Urinary bladder (tissue), 4 donors: ENCODE measurements around the gene DOCK6. TPM values are rescaled to one million over a fixed set of nuclear protein-coding genes. Genes with fewer than 3 reads are reported as not detected.

Source experiments
- DNase-seq: peaks from one replicate; pipeline ENCODE4 v3.0.0-alpha.2; 2015; ENCODE audit errors: extremely low spot score
- H3K27ac ChIP-seq: one replicate; pipeline ENCODE4 v1.5.1; 2013; ENCODE audit warnings: low read depth, mild to moderate bottlenecking, moderate library complexity
- H3K36me3 ChIP-seq: one replicate; pipeline ENCODE4 v1.6.1; 2013; ENCODE audit warnings: mild to moderate bottlenecking, moderate library complexity; ENCODE audit not compliant: insufficient read depth
- H3K4me1 ChIP-seq: one replicate; pipeline ENCODE4 v1.6.1; 2013; ENCODE audit warnings: mild to moderate bottlenecking, moderate library complexity; ENCODE audit not compliant: insufficient read depth
- H3K4me3 ChIP-seq: one replicate; pipeline ENCODE4 v1.5.1; 2013; ENCODE audit warnings: low read depth, low read length
- WGBS: extraction: QIAGEN DNeasy Blood & Tissue Kit; methylation state at CpG from one replicate; pipeline ENCODE4 v1.1.7; 2013; 5-methylcytosine and 5-hydroxymethylcytosine counted together
- polyA plus RNA-seq: library from polyadenylated mRNA; stranded (reverse); fragments of 200-250 nt; gene quantifications from one replicate; pipeline ENCODE4 v1.2.3, GENCODE V29; 2013
- total RNA-seq: library from RNA; depleted of rRNA; stranded (reverse); fragments of >200 nt; gene quantifications from one replicate; pipeline ENCODE4 v1.2.3, GENCODE V29; 2014
- donor health status: healthy with polysubstance abuse.
- donor health status: healthy.

The DOCK6 gene
- total and polyA plus RNA-seq, 2 donors: 20.7 to 30.6 TPM

DNA sequence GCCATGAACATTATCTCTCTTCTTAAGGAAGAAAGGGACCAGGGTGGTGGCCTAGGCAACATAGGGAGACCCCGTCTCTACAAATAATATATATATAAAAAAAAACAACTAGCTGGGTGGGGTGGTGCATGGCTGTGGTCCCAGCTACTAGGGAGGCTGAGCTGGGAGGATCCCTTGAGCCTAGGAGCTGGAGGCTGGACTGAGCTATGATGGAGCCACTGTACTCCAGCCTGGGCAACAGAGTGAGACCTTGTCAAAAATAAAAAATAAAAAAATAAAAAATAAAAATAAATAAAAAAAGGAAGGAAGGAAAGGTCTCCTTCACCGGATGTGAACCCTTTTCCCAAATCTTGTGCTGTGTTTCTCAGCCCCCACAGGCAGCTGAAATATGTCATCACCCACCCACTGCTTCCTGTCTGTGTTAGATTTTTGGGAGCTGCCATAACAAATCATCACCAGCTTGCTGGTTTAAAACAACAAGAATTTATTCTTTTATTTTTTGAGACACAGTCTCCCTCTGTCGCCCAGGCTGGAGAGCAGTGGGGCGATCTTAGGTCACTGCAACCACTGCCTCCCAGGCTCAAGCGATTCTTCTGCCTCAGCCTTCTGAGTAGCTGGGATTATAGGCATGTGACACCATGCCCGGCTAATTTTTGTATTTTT lies 24.1 kb upstream of the DOCK6 start:
- Histone ChIP-seq H3K4me3 (no peak overlapping the region), H3K4me1 (no peaks in the 10 kb centered on the region), H3K36me3 (no peaks in the 10 kb centered on the region), H3K27ac (no peak overlapping the region)
- WGBS: 53% methylated on average over 6 of the region's 6 CpGs
- no peak for DNase-seq

- no peak overlapping the region for H3K27ac ChIP-seq
- no peak overlapping the region for H3K4me3 ChIP-seq
- no peak for DNase-seq
- WGBS: 54% methylated on average over 6 of the region's 6 CpGs
- H3K4me1 ChIP-seq: no peaks in the 10 kb centered on the region
- H3K36me3 ChIP-seq: no peaks in the 10 kb centered on the region
These were observed 22.2 kb upstream of the DOCK6 start for GRCh38 chr19:11284515-11284914.

DNA sequence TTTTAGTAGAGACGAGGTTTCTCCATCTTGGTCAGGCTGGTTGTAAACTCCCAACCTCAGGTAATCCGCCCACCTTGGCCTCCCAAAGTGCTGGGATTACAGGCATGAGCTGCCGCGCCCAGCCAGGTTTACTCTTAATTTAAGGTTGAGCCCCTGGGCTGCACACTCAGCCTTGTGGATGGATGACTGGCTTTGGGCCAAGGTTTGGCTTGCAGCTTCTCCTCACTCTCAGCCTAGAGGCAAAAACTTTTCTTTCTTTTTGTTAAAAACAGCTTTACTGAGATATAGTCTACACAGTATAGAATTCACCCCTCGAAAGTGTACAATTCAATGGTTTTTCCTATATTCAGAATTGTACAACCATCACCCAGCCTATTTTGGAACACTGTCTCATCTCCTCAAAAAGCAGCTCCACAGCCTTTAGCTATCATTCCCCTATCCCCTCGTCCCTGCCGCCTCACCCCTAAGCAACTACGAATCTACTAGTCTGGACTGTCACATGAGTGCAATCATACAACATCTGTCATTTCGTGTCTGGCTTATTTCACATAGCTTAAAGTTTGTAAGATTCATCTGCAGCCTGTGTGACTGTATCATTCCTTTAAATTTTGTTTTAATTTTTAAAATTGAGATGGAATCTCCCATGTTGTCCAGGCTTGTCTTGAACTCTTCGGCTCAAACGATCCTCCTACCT lies 19.2 kb upstream of the DOCK6 start:
- H3K4me1 ChIP-seq: no peaks in the 10 kb centered on the region

GRCh38 chr19:11279505-11280236 lies 17.3 kb upstream of the DOCK6 start:
- no peak overlapping the region for H3K4me3 ChIP-seq
- H3K27ac ChIP-seq: no peak overlapping the region
- no peak for DNase-seq
- 85% methylated on average over 5 of the region's 5 CpGs for WGBS
- H3K4me1 ChIP-seq: no peaks in the 10 kb centered on the region
- no peaks in the 10 kb centered on the region for H3K36me3 ChIP-seq

More for the DNA sequence above, 19.2 kb upstream of the DOCK6 start:
- H3K27ac ChIP-seq: no peak overlapping the region
- DNase-seq: no peak
- no peaks in the 10 kb centered on the region for H3K36me3 ChIP-seq
- 41% methylated on average over 11 of the region's 11 CpGs for WGBS
- H3K4me3 ChIP-seq: no peak overlapping the region

GRCh38 chr19:11278670-11279069 lies 16.3 kb upstream of the DOCK6 start:
- DNase-seq: no peak
- H3K36me3 ChIP-seq: no peaks in the 10 kb centered on the region
- 35% methylated on average over 6 of the region's 6 CpGs for WGBS
- H3K4me1 ChIP-seq: no peaks in the 10 kb centered on the region
- no peak overlapping the region for H3K4me3 ChIP-seq
- no peak overlapping the region for H3K27ac ChIP-seq

GRCh38 chr19:11274533-11275086 lies 12.3 kb upstream of the DOCK6 start:
- 71% methylated on average over 4 of the region's 4 CpGs for whole genome bisulfite sequencing
- Histone ChIP-seq H3K36me3 (no peaks in the 10 kb centered on the region), H3K4me3 (no peak overlapping the region), H3K27ac (no peak overlapping the region), H3K4me1 (no peaks in the 10 kb centered on the region)
- no peak for DNase-seq

GRCh38 chr19:11273989-11274388 lies 11.7 kb upstream of the DOCK6 start:
- H3K36me3 ChIP-seq: no peaks in the 10 kb centered on the region
- 86% methylated on average over 5 of the region's 5 CpGs for WGBS

GRCh38 chr19:11273296-11273695 lies 11.0 kb upstream of the DOCK6 start:
- Histone ChIP-seq H3K4me3 (no peak overlapping the region), H3K36me3 (no peaks in the 10 kb centered on the region), H3K27ac (no peak overlapping the region), H3K4me1 (no peaks in the 10 kb centered on the region)
- DNase-seq: no peak
- 80% methylated on average over 2 of the region's 2 CpGs for WGBS

More at GRCh38 chr19:11273989-11274388, 11.7 kb upstream of the DOCK6 start:
- no peak overlapping the region for H3K27ac ChIP-seq
- no peak for DNase-seq
- no peak overlapping the region for H3K4me3 ChIP-seq
- no peaks in the 10 kb centered on the region for H3K4me1 ChIP-seq

GRCh38 chr19:11269408-11269807 lies 7.1 kb upstream of the DOCK6 start:
- H3K27ac ChIP-seq: no peak overlapping the region
- WGBS: 34% methylated on average over 7 of the region's 7 CpGs
- no peak overlapping the region for H3K4me3 ChIP-seq
- H3K4me1 ChIP-seq: no peaks in the 10 kb centered on the region
- no peaks in the 10 kb centered on the region for H3K36me3 ChIP-seq
- no peak for DNase-seq

DNA sequence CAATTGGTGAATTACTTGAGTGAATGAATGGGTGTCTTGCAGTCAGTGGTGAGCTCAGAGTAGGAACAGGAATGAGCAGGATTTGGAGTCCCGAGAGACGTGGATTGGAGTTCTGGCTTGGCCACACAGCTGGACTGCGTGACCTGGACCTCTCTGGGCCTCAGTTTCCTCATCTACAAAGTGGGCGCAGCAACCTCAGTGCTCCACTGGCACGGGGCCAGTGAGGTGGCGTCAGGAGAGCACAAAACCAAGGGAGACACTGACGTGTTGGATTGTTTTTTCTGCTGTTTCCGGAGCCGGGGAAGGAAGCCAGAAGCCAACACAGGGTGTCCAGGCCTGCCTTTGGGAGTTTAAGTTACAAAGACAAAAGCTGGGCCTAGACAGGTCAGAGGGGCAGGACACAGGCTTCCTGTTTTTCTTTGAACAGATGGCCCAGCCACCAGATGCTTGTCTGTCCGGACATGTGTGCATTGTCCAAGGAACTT lies 6.5 kb upstream of the DOCK6 start:
- 37% methylated on average over 10 of the region's 10 CpGs for WGBS
- Histone ChIP-seq H3K27ac (no peak overlapping the region), H3K4me3 (no peak overlapping the region), H3K4me1 (no peaks in the 10 kb centered on the region), H3K36me3 (no peaks in the 10 kb centered on the region)
- peak; percentile 71 for DNase-seq

GRCh38 chr19:11267316-11268085 lies 5.2 kb upstream of the DOCK6 start:
- peaks cover 1% of the 10 kb centered on the region for H3K4me1 ChIP-seq
- no peaks in the 10 kb centered on the region for H3K36me3 ChIP-seq
- no peak for DNase-seq
- H3K27ac ChIP-seq: no peak overlapping the region
- 92% methylated on average over 10 of the region's 10 CpGs for WGBS
- H3K4me3 ChIP-seq: no peak overlapping the region

DNA sequence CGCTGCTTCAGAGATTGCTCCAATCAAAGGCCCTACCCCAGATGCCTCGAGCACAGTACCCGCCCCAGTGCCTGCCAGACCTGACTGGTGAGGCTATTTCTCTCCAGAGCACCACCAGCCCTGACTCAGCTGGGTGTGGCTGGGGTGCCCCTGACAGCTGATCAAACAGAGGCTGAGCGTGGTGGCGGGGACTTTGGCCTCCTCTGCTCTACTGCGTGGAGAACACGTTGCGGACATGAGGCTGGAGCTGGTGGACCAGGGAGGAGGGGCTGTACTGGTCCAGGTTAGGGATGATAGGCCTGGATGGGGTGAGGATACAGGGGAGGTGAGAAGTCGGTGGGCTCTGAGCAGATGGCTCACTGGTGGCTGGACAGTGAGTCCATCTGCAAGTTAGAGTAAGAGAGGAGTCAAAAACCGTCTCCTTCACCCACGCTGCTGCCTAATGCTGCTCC lies 3.5 kb upstream of the DOCK6 start:
- Histone ChIP-seq H3K4me3 (no peak overlapping the region), H3K4me1 (peaks cover 2% of the 10 kb centered on the region), H3K27ac (no peak overlapping the region), H3K36me3 (no peaks in the 10 kb centered on the region)
- no peak for DNase-seq
- 71% methylated on average over 11 of the region's 11 CpGs for WGBS
